Spleen (tissue), 7 donors: ENCODE results near the gene SASH1.

Source experiments
- POLR2A ChIP-seq, 3 donors: fragments of 450-650 bp; IDR thresholded peaks; one replicate each; pipeline ENCODE4 v1.5.1; 2017; ENCODE audit warnings: antibody characterized with exemption in 3 of 3, mild to moderate bottlenecking in 1 of 3
- POLR2AphosphoS5 ChIP-seq, 3 donors: sonication (generic); formaldehyde crosslinking; IDR thresholded peaks; one replicate each; pipeline ENCODE4 v1.5.1; 2017; ENCODE audit warnings: antibody characterized with exemption in 3 of 3
- TF ChIP-seq, protein P1 (sequence below), 11 experiments: fragments of 200-600 bp in 7 of 11; fragments of 450-650 bp in 4 of 11; sonication (generic) in 4 of 11; IDR thresholded peaks in 8 of 11; conservative IDR thresholded peaks in 3 of 11; 1 replicate in 7 of 11; 2 replicates in 4 of 11; pipeline versions ENCODE4 v1.4.0 to v1.8.0; 2016 to 2021; ENCODE audit warnings: antibody characterized with exemption in 11 of 11, inconsistent platforms in 4 of 11, mild to moderate bottlenecking in 1 of 11
- donor health status: DM: no; HTN: no; CAD: no; lungs with moderate emphysema.
- donor health status: DM: no; HTN: no; CAD: no.
- donor health status: DM: no; HTN: no; CAD: no.

DNA sequence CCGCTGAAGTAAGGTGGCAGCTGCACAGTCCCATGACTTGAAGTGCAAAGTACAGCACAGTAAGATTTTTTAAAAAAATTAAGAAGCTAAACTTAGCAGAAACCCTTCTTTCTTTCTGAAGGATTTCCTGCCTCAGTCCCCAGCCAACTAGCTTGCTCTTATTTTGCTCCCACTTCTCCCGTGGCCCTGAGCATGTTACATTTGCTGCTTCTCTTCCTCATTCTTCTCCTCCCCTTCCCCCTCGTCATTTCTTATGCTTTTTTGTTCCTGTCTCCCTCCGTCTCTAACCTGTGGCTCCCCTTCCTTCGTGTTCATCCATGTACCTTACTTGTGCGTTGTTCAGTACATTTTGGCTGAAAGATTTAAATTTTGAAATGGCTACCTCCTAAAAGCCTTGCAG, 123.0 kb downstream of the SASH1 start:
- TF ChIP-seq POLR2A (IDR thresholded peaks at IDR 0.05) (no peak), POLR2AphosphoS5 (IDR thresholded peaks at IDR 0.05) (no peak)
- TF ChIP-seq, protein P1, sequence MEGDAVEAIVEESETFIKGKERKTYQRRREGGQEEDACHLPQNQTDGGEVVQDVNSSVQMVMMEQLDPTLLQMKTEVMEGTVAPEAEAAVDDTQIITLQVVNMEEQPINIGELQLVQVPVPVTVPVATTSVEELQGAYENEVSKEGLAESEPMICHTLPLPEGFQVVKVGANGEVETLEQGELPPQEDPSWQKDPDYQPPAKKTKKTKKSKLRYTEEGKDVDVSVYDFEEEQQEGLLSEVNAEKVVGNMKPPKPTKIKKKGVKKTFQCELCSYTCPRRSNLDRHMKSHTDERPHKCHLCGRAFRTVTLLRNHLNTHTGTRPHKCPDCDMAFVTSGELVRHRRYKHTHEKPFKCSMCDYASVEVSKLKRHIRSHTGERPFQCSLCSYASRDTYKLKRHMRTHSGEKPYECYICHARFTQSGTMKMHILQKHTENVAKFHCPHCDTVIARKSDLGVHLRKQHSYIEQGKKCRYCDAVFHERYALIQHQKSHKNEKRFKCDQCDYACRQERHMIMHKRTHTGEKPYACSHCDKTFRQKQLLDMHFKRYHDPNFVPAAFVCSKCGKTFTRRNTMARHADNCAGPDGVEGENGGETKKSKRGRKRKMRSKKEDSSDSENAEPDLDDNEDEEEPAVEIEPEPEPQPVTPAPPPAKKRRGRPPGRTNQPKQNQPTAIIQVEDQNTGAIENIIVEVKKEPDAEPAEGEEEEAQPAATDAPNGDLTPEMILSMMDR (IDR thresholded peaks at IDR 0.05 in 8 of 11, conservative IDR thresholded peaks at IDR 0.05 in 3 of 11), result no peak
